RWPE2 (cell line): Measurements from ENCODE around the gene ZNRF4.

Experiments used
- ATAC-seq: fragments of 200-7000 bp; cut with Tn5 transposase; 3 replicates; pipeline ENCODE4 v1.9.1; 2021; ENCODE audit warnings: low read depth
- DNase-seq: peaks from one replicate; pipeline ENCODE4 v3.0.0-alpha.2; 2020; ENCODE audit warnings: low spot score
- H3K27ac ChIP-seq: fragments of 450-650 bp; 2 replicates; pipeline ENCODE4 v1.5.1; 2017; ENCODE audit warnings: mild to moderate bottlenecking; ENCODE audit not compliant: poor library complexity, severe bottlenecking
- H3K27me3 ChIP-seq: fragments of 250-450 bp; sonication (Bioruptor Pico); 2 replicates; pipeline ENCODE4 v1.5.1; 2021; ENCODE audit warnings: mild to moderate bottlenecking, moderate library complexity; ENCODE audit not compliant: insufficient read depth, poor library complexity, severe bottlenecking
- H3K36me3 ChIP-seq: fragments of 250-450 bp; sonication (Bioruptor Pico); 2 replicates; pipeline ENCODE4 v1.5.1; 2020; ENCODE audit warnings: low read depth, mild to moderate bottlenecking, moderate library complexity
- H3K4me1 ChIP-seq: fragments of 250-450 bp; sonication (Bioruptor Pico); 2 replicates; pipeline ENCODE4 v1.5.1; 2021; ENCODE audit warnings: mild to moderate bottlenecking, moderate library complexity; ENCODE audit not compliant: insufficient read depth, poor library complexity, severe bottlenecking
- H3K4me3 ChIP-seq: fragments of 250-450 bp; sonication (Bioruptor Pico); 2 replicates; pipeline ENCODE4 v1.5.1; 2021; ENCODE audit warnings: mild to moderate bottlenecking, moderate library complexity; ENCODE audit not compliant: severe bottlenecking
- H3K9me3 ChIP-seq: fragments of 250-450 bp; sonication (Bioruptor Pico); 2 replicates; pipeline ENCODE4 v1.5.1; 2021; ENCODE audit warnings: mild to moderate bottlenecking, moderate library complexity; ENCODE audit not compliant: severe bottlenecking
- CTCF ChIP-seq: fragments of 450-650 bp; IDR thresholded peaks from one replicate; pipeline ENCODE4 v1.5.1; 2017; ENCODE audit warnings: mild to moderate bottlenecking, moderate library complexity; ENCODE audit not compliant: poor library complexity, severe bottlenecking

The ZNRF4 gene

DNA sequence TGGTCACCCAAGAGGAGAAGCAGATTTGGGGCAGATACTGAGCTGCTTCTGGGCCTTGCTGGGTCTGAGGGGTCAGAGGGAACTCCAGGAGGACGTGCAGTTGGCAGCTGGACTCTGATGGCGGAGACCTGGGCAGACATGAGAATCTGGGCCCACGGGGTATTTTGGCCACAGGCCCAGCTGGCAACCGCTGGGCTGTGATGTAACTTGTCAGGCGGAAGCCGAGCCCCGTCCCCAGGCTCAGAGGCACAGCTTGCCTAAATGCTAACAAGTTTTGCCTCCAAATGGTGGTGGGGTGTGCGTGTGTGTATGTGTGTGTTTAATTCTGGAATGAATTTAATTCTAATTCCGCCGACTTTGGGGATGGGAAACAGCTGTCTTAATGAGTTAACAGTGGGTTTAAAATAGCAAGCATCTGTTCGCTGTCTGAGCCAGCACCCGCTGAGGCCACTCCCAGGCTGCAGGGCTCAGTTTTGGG, 11.6 kb downstream of the ZNRF4 start:
- H3K36me3 ChIP-seq, result no peaks in the 10 kb centered on the region
- DNase-seq (no peak), ATAC-seq (no peak)
- no peaks in the 10 kb centered on the region for H3K27me3 ChIP-seq
- no peak for TF ChIP-seq CTCF
- H3K9me3 ChIP-seq, result no peaks in the 10 kb centered on the region
- H3K4me1 ChIP-seq, result peaks cover 11% of the 10 kb centered on the region
- H3K27ac ChIP-seq, result no peak overlapping the region
- no peak overlapping the region for H3K4me3 ChIP-seq

DNA sequence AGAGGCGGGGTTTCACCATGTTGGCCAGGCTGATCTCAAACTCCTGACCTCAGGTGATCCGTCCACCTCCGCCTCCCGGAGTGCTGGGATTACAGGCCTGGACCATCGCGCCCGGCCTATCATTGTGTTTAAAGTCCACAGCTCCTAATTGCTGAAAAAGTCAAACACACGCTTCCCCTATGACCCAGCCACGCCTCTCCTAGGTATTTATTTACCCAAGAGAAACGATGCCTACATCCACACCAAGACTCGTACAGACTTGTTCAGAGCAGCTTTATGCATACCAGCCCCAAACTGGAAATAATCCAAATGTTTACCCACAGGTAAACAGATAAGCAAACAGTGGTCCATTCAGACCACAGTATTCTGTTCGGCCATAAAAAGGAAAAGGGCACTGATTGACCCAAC, 15.1 kb downstream of the ZNRF4 start:
- Histone ChIP-seq H3K27me3 (no peaks in the 10 kb centered on the region), H3K4me3 (no peak overlapping the region), H3K36me3 (no peaks in the 10 kb centered on the region), H3K9me3 (no peaks in the 10 kb centered on the region), H3K4me1 (peaks cover 11% of the 10 kb centered on the region), H3K27ac (peak overlapping the region; percentile 11)
- peak; percentile 93 for ATAC-seq
- DNase-seq, result no peak
- TF ChIP-seq CTCF, result no peak

DNA sequence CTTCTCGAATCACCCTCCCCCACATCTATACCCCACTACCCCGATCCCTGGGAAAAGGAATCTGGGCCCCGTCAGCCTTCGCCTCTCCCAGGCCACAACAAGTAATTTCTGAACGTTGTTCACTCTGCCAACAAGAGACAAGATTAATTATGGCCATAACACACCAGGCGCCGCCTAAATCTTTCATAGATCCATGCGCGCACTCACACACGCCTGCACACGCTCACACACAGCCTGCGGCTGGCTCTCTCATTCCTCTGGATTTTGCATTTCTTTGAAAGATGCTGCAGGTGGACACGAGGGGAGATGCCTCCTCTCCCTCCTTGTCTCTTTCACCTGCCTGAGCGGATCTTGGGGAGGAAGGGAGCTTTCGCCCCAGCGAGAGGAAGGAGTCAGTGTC, 17.1 kb downstream of the ZNRF4 start:
- TF ChIP-seq CTCF, result no peak
- Histone ChIP-seq H3K4me1 (peaks cover 11% of the 10 kb centered on the region), H3K36me3 (no peaks in the 10 kb centered on the region), H3K4me3 (no peak overlapping the region), H3K9me3 (no peaks in the 10 kb centered on the region), H3K27ac (no peak overlapping the region), H3K27me3 (no peaks in the 10 kb centered on the region)
- no peak for ATAC-seq
- DNase-seq, result no peak

- Histone ChIP-seq H3K4me3 (no peak overlapping the region), H3K27ac (no peak overlapping the region), H3K36me3 (no peaks in the 10 kb centered on the region), H3K9me3 (no peaks in the 10 kb centered on the region), H3K27me3 (peaks cover 10% of the 10 kb centered on the region), H3K4me1 (peaks cover 11% of the 10 kb centered on the region)
- no peak for ATAC-seq
- no peak for DNase-seq
- TF ChIP-seq CTCF, result no peak
Observed at GRCh38 chr19:5473646-5474045, 18.4 kb downstream of the ZNRF4 start.

GRCh38 chr19:5477451-5478215, 22.4 kb downstream of the ZNRF4 start:
- Histone ChIP-seq H3K27ac (no peak overlapping the region), H3K4me1 (no peaks in the 10 kb centered on the region), H3K4me3 (no peak overlapping the region), H3K27me3 (peaks cover 16% of the 10 kb centered on the region), H3K36me3 (no peaks in the 10 kb centered on the region), H3K9me3 (peaks cover 4% of the 10 kb centered on the region)
- ATAC-seq, result no peak
- no peak for TF ChIP-seq CTCF
- no peak for DNase-seq
